ENCODE results near the gene BMP6.

- TF ChIP-seq, protein P1, sequence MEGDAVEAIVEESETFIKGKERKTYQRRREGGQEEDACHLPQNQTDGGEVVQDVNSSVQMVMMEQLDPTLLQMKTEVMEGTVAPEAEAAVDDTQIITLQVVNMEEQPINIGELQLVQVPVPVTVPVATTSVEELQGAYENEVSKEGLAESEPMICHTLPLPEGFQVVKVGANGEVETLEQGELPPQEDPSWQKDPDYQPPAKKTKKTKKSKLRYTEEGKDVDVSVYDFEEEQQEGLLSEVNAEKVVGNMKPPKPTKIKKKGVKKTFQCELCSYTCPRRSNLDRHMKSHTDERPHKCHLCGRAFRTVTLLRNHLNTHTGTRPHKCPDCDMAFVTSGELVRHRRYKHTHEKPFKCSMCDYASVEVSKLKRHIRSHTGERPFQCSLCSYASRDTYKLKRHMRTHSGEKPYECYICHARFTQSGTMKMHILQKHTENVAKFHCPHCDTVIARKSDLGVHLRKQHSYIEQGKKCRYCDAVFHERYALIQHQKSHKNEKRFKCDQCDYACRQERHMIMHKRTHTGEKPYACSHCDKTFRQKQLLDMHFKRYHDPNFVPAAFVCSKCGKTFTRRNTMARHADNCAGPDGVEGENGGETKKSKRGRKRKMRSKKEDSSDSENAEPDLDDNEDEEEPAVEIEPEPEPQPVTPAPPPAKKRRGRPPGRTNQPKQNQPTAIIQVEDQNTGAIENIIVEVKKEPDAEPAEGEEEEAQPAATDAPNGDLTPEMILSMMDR (IDR thresholded peaks at IDR 0.05; ENCODE audit: low read depth, low read length) = no peak
- TF ChIP-seq EZH2phosphoT487 (IDR thresholded peaks at IDR 0.05; ENCODE audit: low read depth) = no peak
Measured at GRCh38 chr6:7696061-7696460, 29.8 kb upstream of the BMP6 start.

Measured in OCI-LY3 (cell line).